NCI-H2196 treated with DMSO at 0.1 percent for 48 hours (cell line): ENCODE data around the gene CMTM5.
A peak's percentile ranks its signal among the peaks of the same experiment; 100 is the strongest.
"Not testable (repeated sequence)": the region's sequence is repeated elsewhere in the genome, so short reads cannot be mapped to it uniquely, and the experiment has no call there.

Experiments used
- DNase-seq: peaks from one replicate; lab custom pipeline; 2025; ENCODE audit not compliant: unreplicated experiment; lab: John Stamatoyannopoulos, UW

CMTM5 gene

GRCh38 chr14:23396126-23396525, 19.3 kb downstream of the CMTM5 start:
- DNase-seq, result no peak

- DNase-seq, result no peak
Observed at GRCh38 chr14:23396781-23397407, 20.0 kb downstream of the CMTM5 start.

GRCh38 chr14:23398348-23398747, 21.5 kb downstream of the CMTM5 start:
- DNase-seq, result peak; percentile 92

- no peak for DNase-seq
Observed at GRCh38 chr14:23399136-23399535, 22.3 kb downstream of the CMTM5 start.

GRCh38 chr14:23399591-23399990, 22.7 kb downstream of the CMTM5 start:
- DNase-seq, result no peak

GRCh38 chr14:23400496-23401149, 23.8 kb downstream of the CMTM5 start:
- not testable (repeated sequence) for DNase-seq

GRCh38 chr14:23401291-23401690, 24.4 kb downstream of the CMTM5 start:
- no peak for DNase-seq

GRCh38 chr14:23402296-23403138, 25.7 kb downstream of the CMTM5 start:
- DNase-seq, result no peak

GRCh38 chr14:23403139-23403438, 26.2 kb downstream of the CMTM5 start:
- DNase-seq, result no peak

- DNase-seq, result no peak
Observed at GRCh38 chr14:23403908-23404307, 27.1 kb downstream of the CMTM5 start.

GRCh38 chr14:23404331-23404900, 27.6 kb downstream of the CMTM5 start:
- no peak for DNase-seq

- DNase-seq, result no peak
Observed at GRCh38 chr14:23405096-23405495, 28.2 kb downstream of the CMTM5 start.

- no peak for DNase-seq
Observed at GRCh38 chr14:23405516-23406025, 28.7 kb downstream of the CMTM5 start.

- no peak for DNase-seq
Observed at GRCh38 chr14:23406244-23406643, 29.4 kb downstream of the CMTM5 start.

GRCh38 chr14:23406725-23407355, 30.0 kb downstream of the CMTM5 start:
- DNase-seq, result no peak

- DNase-seq, result no peak
Observed at GRCh38 chr14:23407516-23408306, 30.9 kb downstream of the CMTM5 start, which contains the start of gene MYH6. TSS of gene MYH6 (minus strand) at chr14:23408273. CDS start at chr14:23407223, 1,050 bp downstream.

- no peak for DNase-seq
Observed at GRCh38 chr14:23408307-23408630, 31.4 kb downstream of the CMTM5 start.

- DNase-seq, result no peak
Observed at GRCh38 chr14:23409475-23409874, 32.6 kb downstream of the CMTM5 start.

GRCh38 chr14:23409966-23410635, 33.3 kb downstream of the CMTM5 start:
- DNase-seq, result no peak
